ENCODE data around the gene ARHGAP26. TPM values are rescaled to one million over a fixed set of nuclear protein-coding genes. Genes with fewer than 3 reads are reported as not detected.

Gene ARHGAP26
- total RNA-seq, 1 experiment from 2014 or later = 79.8 TPM

DNA sequence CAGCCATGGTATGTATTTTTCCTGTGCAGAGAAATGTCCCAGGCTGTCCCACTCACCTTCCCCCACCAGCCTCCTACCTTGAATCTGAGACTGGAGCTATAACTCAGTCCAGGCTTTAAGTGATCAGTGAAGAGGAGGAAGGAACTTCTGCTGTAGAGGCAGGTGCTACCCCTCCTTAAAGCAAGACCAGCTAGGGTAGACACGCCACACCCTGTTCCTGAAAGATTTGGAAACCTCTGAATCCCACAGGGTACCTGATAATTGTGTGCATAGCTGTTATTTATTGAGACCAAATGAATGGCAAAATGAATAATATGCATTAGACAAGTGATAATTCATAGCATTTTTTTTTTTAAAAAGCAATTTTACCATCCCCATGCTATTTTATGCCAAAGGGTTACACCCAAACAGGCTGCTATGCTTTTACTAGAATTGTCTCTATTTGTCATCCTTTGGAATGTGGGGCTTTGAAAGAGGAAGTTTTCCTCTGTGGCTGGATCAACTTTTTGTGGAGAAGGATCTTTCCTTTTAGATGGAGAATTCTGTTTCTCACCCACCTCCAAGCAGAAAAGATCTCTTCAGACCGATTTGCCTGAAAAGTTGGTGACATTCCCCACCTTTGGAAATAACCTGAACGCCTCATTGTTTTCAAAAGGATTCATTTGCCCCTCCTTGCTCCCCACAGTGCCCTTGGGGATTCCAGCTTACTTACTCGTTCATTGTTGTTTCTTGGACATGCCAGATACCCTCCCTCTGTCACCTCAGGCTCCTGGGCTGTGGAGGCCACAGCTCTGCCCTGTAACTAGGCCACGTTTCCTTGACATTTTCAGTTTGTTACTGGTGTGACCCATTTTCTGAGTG lies 384.6 kb downstream of the ARHGAP26 start:
- Mint-ChIP-seq H3K36me3 (ENCODE audit: insufficient read depth, unreplicated experiment) (peaks cover 21% of the 10 kb centered on the region), H3K4me1 (ENCODE audit: low read depth, unreplicated experiment) (no peaks in the 10 kb centered on the region), H3K27me3 (ENCODE audit: insufficient read depth, unreplicated experiment) (no peaks in the 10 kb centered on the region), H3K4me3 (ENCODE audit: unreplicated experiment) (no peak overlapping the region), H3K9me3 (ENCODE audit: unreplicated experiment) (no peaks in the 10 kb centered on the region), H3K27ac (ENCODE audit: unreplicated experiment) (no peak overlapping the region)
- DNase-seq = no peak
- ChIA-PET POLR2A (no interaction called here), CTCF (no interaction called here)
- no peaks in the 10 kb centered on the region for H3K9me3 ChIP-seq
- H3K4me1 ChIP-seq = no peaks in the 10 kb centered on the region
- H3K36me3 ChIP-seq (ENCODE audit: control insufficient read depth, insufficient read depth, low read length) = no peaks in the 10 kb centered on the region
- intact Hi-C loops (cut with micrococcal nuclease; ENCODE audit: unreplicated experiment) = no loop called here
- H3K27me3 ChIP-seq (replicated peaks; ENCODE audit: control insufficient read depth, insufficient read depth, low read length) = no peaks in the 10 kb centered on the region
- no peak overlapping the region for H3K4me3 ChIP-seq (ENCODE audit: low read depth, low read length)
- no TSS peak for BruUV-seq (replicated peaks)
- TF ChIP-seq, protein P1, sequence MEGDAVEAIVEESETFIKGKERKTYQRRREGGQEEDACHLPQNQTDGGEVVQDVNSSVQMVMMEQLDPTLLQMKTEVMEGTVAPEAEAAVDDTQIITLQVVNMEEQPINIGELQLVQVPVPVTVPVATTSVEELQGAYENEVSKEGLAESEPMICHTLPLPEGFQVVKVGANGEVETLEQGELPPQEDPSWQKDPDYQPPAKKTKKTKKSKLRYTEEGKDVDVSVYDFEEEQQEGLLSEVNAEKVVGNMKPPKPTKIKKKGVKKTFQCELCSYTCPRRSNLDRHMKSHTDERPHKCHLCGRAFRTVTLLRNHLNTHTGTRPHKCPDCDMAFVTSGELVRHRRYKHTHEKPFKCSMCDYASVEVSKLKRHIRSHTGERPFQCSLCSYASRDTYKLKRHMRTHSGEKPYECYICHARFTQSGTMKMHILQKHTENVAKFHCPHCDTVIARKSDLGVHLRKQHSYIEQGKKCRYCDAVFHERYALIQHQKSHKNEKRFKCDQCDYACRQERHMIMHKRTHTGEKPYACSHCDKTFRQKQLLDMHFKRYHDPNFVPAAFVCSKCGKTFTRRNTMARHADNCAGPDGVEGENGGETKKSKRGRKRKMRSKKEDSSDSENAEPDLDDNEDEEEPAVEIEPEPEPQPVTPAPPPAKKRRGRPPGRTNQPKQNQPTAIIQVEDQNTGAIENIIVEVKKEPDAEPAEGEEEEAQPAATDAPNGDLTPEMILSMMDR (IDR thresholded peaks at IDR 0.05; ENCODE audit: insufficient read depth in 1 of 2, low read depth in 1 of 2, low read length in 1 of 2, severe bottlenecking in 1 of 2, unreplicated experiment in 1 of 2) = no peak

DNA sequence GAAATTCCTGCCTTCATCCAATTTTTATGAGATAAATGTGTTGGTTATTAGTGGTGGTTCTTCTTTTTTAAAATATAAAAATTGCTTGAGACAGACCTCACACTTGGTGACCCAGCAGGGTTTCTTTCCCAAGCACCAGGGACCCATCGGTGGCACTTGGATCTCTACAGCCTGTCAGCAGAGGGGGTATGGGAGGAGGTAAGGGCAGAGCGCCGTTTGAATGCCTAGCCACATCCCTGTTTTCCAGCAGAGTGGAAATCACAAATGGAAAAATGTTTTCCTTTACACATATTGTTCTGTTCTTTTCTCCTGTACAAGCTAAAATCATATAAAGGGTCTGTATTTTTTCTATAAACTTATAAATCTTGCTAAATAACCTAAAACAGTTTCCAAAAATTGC lies 385.3 kb downstream of the ARHGAP26 start:
- H3K9me3 ChIP-seq = no peaks in the 10 kb centered on the region
- H3K4me1 ChIP-seq = no peaks in the 10 kb centered on the region
- ChIA-PET CTCF (no interaction called here), POLR2A (no interaction called here)
- DNase-seq = no peak
- H3K9me3 Mint-ChIP-seq (ENCODE audit: unreplicated experiment) = no peaks in the 10 kb centered on the region
- no peaks in the 10 kb centered on the region for H3K4me1 Mint-ChIP-seq (ENCODE audit: low read depth, unreplicated experiment)
- no peak overlapping the region for H3K4me3 Mint-ChIP-seq (ENCODE audit: unreplicated experiment)
- BruUV-seq (replicated peaks) = no TSS peak
- no peak overlapping the region for H3K27ac Mint-ChIP-seq (ENCODE audit: unreplicated experiment)
- H3K36me3 ChIP-seq (ENCODE audit: control insufficient read depth, insufficient read depth, low read length) = no peaks in the 10 kb centered on the region
- H3K36me3 Mint-ChIP-seq (ENCODE audit: insufficient read depth, unreplicated experiment) = peaks cover 21% of the 10 kb centered on the region
- TF ChIP-seq, protein P1 (IDR thresholded peaks at IDR 0.05; ENCODE audit: insufficient read depth in 1 of 2, low read depth in 1 of 2, low read length in 1 of 2, severe bottlenecking in 1 of 2, unreplicated experiment in 1 of 2) = no peak
- no peak overlapping the region for H3K4me3 ChIP-seq (ENCODE audit: low read depth, low read length)
- no peaks in the 10 kb centered on the region for H3K27me3 ChIP-seq (replicated peaks; ENCODE audit: control insufficient read depth, insufficient read depth, low read length)
- no peaks in the 10 kb centered on the region for H3K27me3 Mint-ChIP-seq (ENCODE audit: insufficient read depth, unreplicated experiment)
- intact Hi-C loops (cut with micrococcal nuclease; ENCODE audit: unreplicated experiment) = no loop called here

GRCh38 chr5:143156086-143156485 lies 385.9 kb downstream of the ARHGAP26 start:
- no peaks in the 10 kb centered on the region for H3K4me1 Mint-ChIP-seq (ENCODE audit: low read depth, unreplicated experiment)
- no TSS peak for BruUV-seq (replicated peaks)
- H3K9me3 Mint-ChIP-seq (ENCODE audit: unreplicated experiment) = no peaks in the 10 kb centered on the region
- H3K4me3 Mint-ChIP-seq (ENCODE audit: unreplicated experiment) = no peak overlapping the region
- TF ChIP-seq, protein P1 (IDR thresholded peaks at IDR 0.05; ENCODE audit: insufficient read depth in 1 of 2, low read depth in 1 of 2, low read length in 1 of 2, severe bottlenecking in 1 of 2, unreplicated experiment in 1 of 2) = no peak
- CTCF ChIA-PET = no interaction called here
- no peaks in the 10 kb centered on the region for H3K4me1 ChIP-seq
- no peak overlapping the region for H3K4me3 ChIP-seq (ENCODE audit: low read depth, low read length)
- POLR2A ChIA-PET = no interaction called here
- H3K9me3 ChIP-seq = no peaks in the 10 kb centered on the region
- intact Hi-C loops (cut with micrococcal nuclease; ENCODE audit: unreplicated experiment) = no loop called here
- H3K27me3 Mint-ChIP-seq (ENCODE audit: insufficient read depth, unreplicated experiment) = no peaks in the 10 kb centered on the region
- no peak overlapping the region for H3K27ac Mint-ChIP-seq (ENCODE audit: unreplicated experiment)
- H3K27me3 ChIP-seq (replicated peaks; ENCODE audit: control insufficient read depth, insufficient read depth, low read length) = no peaks in the 10 kb centered on the region
- DNase-seq = no peak
- no peaks in the 10 kb centered on the region for H3K36me3 ChIP-seq (ENCODE audit: control insufficient read depth, insufficient read depth, low read length)
- peaks cover 18% of the 10 kb centered on the region for H3K36me3 Mint-ChIP-seq (ENCODE audit: insufficient read depth, unreplicated experiment)
